HG02970 (cell line): ENCODE results near the gene HECW1.

ENCODE experiments used
- ATAC-seq: cut with Tn5 transposase; IDR thresholded peaks from one replicate; pipeline ENCODE4 v1.9.1; 2021; ENCODE audit warnings: mild to moderate bottlenecking, moderate library complexity, moderate number of reproducible peaks; ENCODE audit not compliant: unreplicated experiment, low FRiP score

HECW1 gene

GRCh38 chr7:43247757-43248156 lies 135.3 kb downstream of the HECW1 start:
- ATAC-seq: no peak

- ATAC-seq: no peak
Measured at GRCh38 chr7:43248553-43248952, 136.1 kb downstream of the HECW1 start.

GRCh38 chr7:43248961-43249822 lies 136.7 kb downstream of the HECW1 start:
- no peak for ATAC-seq

GRCh38 chr7:43249823-43250145 lies 137.3 kb downstream of the HECW1 start:
- no peak for ATAC-seq

GRCh38 chr7:43260980-43261878 lies 148.8 kb downstream of the HECW1 start:
- ATAC-seq: no peak

GRCh38 chr7:43265139-43265538 lies 152.7 kb downstream of the HECW1 start:
- no peak for ATAC-seq

GRCh38 chr7:43273939-43274719 lies 161.7 kb downstream of the HECW1 start:
- ATAC-seq: no peak

- ATAC-seq: no peak
Measured at GRCh38 chr7:43274752-43275151, 162.3 kb downstream of the HECW1 start.

- ATAC-seq: no peak
Measured at GRCh38 chr7:43276547-43276946, 164.1 kb downstream of the HECW1 start.

GRCh38 chr7:43278088-43278644 lies 165.7 kb downstream of the HECW1 start:
- no peak for ATAC-seq

- ATAC-seq: no peak
Measured at GRCh38 chr7:43281268-43281667, 168.8 kb downstream of the HECW1 start.

GRCh38 chr7:43283706-43284105 lies 171.3 kb downstream of the HECW1 start:
- no peak for ATAC-seq

GRCh38 chr7:43289826-43290225 lies 177.4 kb downstream of the HECW1 start:
- no peak for ATAC-seq

- no peak for ATAC-seq
Measured at GRCh38 chr7:43290978-43291377, 178.5 kb downstream of the HECW1 start.

GRCh38 chr7:43291789-43292188 lies 179.3 kb downstream of the HECW1 start:
- no peak for ATAC-seq

GRCh38 chr7:43292384-43292783 lies 179.9 kb downstream of the HECW1 start:
- ATAC-seq: no peak

GRCh38 chr7:43294080-43294630 lies 181.7 kb downstream of the HECW1 start:
- no peak for ATAC-seq

- ATAC-seq: no peak
Measured at GRCh38 chr7:43295429-43295828, 183.0 kb downstream of the HECW1 start.

- no peak for ATAC-seq
Measured at GRCh38 chr7:43296306-43296705, 183.9 kb downstream of the HECW1 start.

- ATAC-seq: no peak
Measured at GRCh38 chr7:43298617-43299016, 186.2 kb downstream of the HECW1 start.
